Fibroblast of the aortic adventitia (primary cell): ENCODE measurements around the gene SACM1L. TPM values are rescaled to one million over a fixed set of nuclear protein-coding genes. Genes with fewer than 3 reads are reported as not detected.

Experiments
- DNase-seq: peaks from one replicate; pipeline ENCODE4 v3.0.0-alpha.2; 2010; ENCODE audit warnings: low read depth
- H3K4me3 ChIP-seq: 2 replicates; pipeline ENCODE4 v1.5.1; 2011; ENCODE audit warnings: low read depth, mild to moderate bottlenecking, control low read depth, low read length, moderate library complexity
- total RNA-seq: library from RNA; depleted of rRNA; stranded (reverse); fragments of >200 nt; gene quantifications from 2 replicates; pipeline ENCODE4 v1.2.3, GENCODE V29; 2012; ENCODE audit warnings: low replicate concordance
- TF ChIP-seq, protein P1 (sequence below): IDR thresholded peaks from 2 replicates; pipeline ENCODE4 v1.5.1; 2011; ENCODE audit warnings: mild to moderate bottlenecking, low read length, control low read depth, inconsistent platforms; ENCODE audit not compliant: insufficient read depth

The SACM1L gene
- total RNA-seq, 1 donor, result 30.7 TPM

DNA sequence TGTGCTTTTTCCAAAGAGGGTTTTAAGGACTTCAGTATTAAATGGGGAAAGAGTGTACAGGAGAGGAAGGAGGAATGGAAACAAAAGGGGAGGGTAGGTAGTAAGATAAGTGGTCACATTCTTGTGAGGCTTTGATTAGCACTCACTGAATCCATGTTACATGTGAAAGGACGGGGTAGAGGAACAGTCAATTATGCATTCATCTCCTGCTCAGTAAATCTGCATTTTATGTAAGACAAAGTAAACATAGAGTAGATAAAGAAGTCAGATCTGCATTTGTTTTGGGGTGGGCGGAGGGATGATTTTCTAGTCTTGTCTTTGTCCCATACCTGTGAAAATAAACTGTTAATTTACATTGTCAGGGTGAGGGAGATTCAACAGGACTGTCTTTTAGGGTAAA, 50.8 kb downstream of the SACM1L start:
- TF ChIP-seq, protein P1, sequence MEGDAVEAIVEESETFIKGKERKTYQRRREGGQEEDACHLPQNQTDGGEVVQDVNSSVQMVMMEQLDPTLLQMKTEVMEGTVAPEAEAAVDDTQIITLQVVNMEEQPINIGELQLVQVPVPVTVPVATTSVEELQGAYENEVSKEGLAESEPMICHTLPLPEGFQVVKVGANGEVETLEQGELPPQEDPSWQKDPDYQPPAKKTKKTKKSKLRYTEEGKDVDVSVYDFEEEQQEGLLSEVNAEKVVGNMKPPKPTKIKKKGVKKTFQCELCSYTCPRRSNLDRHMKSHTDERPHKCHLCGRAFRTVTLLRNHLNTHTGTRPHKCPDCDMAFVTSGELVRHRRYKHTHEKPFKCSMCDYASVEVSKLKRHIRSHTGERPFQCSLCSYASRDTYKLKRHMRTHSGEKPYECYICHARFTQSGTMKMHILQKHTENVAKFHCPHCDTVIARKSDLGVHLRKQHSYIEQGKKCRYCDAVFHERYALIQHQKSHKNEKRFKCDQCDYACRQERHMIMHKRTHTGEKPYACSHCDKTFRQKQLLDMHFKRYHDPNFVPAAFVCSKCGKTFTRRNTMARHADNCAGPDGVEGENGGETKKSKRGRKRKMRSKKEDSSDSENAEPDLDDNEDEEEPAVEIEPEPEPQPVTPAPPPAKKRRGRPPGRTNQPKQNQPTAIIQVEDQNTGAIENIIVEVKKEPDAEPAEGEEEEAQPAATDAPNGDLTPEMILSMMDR, result no peak
- DNase-seq, result no peak
- no peak overlapping the region for H3K4me3 ChIP-seq

DNA sequence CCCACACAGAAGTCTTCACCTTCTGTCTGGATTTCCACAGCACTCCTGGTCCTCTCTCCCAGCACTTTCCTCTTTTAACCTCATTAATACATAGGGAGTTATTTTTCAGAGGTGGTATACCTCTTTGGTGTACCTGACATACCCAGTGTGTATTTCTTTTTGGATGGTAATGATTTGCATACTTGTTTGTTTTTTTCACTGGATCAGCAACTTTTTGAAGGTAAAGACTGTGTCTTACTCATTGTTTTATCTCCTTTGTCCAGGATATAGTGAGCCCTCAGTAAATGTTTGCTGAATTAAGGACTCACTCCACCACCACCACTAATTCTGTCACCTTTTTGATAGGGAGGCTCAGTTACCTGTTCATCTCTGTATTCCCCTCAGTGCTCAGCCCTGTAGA, 52.1 kb downstream of the SACM1L start:
- H3K4me3 ChIP-seq, result no peak overlapping the region
- TF ChIP-seq, protein P1, result no peak

DNA sequence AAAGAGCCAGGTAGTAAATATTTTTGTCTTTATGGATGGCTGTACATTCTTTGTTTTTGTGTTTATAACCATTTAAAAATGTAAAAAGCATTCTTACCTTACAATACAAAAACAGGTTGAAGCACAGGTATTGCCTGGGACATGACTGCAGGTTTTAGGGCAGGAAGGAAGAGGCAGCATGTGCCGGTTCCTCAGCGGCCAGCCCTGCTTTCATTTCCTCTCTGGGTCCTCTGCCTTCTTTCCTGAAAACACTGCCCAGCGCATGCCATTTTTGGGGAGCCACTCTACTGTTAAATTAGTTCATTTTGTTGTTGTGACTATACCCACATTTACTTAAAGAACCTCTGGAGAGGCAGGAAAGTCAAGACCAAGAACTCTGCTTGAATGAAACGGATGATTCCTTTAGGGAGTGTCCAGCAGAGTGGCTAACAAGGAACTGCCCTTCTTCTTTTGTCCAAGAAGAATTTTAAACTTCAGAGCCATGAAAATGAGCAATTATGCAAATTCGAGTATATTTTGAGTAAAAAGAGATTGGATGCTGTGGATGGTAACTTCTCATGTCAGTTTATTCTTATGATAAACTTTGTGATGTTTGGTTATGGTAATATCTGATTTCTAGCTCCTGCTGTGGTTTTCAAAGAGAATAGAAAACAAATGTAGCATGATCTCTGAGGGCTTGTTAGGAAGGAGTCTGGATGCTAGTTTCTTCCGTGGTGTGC, 52.7 kb downstream of the SACM1L start:
- no peak overlapping the region for H3K4me3 ChIP-seq
- TF ChIP-seq, protein P1, result no peak
- DNase-seq, result no peak

More for the DNA sequence above, 52.1 kb downstream of the SACM1L start:
- no peak for DNase-seq

DNA sequence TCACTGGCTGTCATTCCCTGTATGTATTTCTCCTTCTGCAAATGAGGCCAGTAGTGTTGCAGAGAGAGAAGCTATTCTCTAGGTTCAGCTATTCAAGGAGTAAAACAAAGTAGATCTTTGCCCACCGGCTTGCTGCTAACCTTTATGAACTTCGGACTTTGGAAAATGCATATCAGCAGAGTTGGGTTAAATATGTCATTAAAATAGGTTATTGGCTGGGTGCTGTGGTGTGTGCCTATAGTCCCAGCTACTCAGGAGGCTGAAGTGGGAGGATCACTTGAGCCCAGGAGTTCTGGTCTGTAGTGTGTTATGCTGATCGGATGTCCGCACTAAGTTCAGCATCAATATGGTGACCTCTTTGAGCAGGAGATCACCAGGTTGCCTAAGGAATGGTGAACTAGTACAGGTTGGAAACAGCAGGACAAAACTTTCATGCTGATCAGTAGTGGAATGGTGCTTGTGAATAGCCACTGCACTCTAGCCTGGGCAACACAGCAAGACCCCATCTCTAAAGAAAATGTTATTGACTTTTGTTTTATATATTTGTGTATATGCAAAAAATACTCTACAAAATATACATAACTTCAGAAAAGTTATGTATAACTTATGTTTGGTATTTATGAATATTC, 53.4 kb downstream of the SACM1L start:
- H3K4me3 ChIP-seq, result no peak overlapping the region
- TF ChIP-seq, protein P1, result no peak
- DNase-seq, result no peak

DNA sequence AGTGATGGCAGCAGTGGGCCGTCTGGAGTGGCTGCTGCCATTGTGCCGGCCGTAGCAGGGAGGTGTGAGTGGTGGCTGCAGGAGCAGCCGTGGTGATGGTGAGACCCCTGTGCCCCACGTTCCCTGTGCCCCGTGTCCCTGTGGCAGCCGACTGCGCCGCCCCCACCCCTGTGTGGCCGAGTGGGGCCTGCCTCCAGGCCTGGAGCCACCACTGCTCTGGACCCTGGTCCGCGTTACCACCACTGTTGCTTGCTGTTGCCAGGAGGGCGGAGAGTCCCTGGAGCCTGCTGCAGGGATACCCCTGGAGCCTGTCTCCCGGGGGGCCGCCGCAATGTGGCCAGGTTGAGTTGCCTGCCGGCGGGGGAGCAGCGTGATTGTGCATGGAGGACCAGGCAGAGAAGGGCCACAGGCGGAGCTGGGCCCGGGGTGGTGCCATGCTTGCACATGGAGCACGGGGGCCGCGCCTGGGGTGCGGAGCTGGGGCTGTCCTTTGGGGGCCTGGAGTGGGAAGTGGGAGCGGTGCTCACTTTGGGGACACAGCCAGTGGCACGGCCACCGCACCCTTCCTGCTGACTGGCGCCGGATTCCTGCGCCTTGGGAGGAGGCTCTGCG, 57.1 kb downstream of the SACM1L start:
- DNase-seq, result no peak
- TF ChIP-seq, protein P1, result no peak
- no peak overlapping the region for H3K4me3 ChIP-seq

DNA sequence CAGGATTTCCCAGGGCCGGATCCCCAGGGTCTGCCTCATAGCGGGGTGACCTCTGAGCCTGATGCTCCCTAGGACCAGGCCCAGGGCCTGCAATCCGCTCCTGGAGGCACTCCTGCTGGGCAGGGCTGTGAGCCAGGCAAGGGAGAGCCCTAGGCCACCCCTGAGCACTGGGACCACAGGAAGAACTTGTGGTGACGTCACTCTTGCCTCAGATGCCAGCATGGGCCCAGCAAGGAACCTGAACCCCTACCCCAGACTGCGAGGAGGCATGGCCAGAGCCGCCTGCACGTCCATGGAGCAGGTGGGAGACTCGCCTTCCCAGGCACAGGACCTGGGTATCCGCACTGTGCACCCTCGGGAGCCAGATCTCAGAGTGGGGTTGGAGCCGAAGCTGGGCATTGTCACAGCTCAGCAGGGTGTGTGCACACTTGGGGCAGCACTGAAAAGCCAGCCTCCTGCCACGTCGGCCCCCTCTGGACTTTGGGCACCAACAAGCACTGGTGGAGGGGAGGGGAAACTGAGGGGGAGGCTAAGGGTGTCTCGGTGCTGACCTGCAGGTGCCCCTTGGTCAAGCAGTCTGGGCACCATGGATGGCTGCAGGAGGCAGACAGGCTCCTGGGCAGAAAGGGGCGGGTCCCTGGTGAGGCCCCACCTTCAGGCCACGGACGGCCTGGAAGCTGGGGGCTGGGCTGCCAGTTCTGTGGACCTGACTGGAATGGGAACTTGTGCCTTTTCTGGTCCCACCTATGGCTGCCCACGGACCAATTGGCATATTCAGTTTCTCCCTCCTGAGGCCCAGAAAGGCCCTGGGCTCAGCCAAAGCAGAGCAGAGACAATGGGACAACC, 57.8 kb downstream of the SACM1L start:
- DNase-seq, result no peak
- no peak overlapping the region for H3K4me3 ChIP-seq
- TF ChIP-seq, protein P1, result no peak
